Germinal center (tissue), 1 donor: ENCODE measurements around the gene EPYC.

Experiments
- DNase-seq: peaks from one replicate; pipeline ENCODE4 v3.0.0; 2012; ENCODE audit warnings: mixed read lengths, low spot score

Gene EPYC

DNA sequence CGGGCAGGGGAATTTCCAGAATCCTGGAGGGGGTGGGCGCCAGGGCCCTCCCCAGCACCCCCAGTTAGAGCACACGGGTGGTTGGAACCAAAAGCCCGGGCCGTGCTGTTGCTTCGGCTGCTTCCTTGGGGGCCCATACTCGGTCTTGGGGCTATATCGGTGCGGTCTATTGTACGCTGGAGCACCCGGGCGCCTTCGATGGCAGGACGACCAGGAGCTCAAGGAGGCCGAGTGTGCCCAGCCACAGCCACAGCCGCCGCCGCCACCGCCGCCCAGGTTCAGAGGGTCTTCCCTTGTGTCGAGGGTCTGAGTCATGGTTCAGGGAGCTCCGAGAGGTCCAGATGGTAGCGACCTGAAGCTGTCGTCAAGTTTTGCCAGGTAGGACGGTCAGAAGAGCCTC, 50.3 kb downstream of the EPYC start:
- no peak for DNase-seq

DNA sequence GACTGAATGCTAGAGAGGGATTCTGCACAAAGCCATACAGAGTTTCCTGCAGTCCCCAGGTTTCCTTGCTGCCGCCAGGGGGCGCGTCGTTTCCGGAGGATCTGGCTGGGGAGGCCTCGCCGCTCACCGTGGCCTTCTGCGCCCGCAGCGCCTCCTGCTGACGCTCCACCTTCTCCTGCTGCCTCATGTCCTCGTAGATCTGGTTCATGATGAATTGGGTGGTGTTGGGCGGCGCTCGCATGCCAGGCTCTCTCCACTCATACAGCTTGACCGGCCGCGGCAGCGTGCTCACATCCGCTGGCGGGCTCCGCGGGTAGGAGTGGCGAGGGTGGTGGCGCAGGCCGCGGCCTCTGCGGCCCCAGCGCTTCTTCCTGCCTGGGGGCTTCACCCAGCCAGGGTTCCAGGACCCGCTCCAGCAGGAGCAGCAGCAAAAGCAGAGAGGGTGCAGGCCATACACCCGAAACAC, 50.8 kb downstream of the EPYC start:
- DNase-seq: peak; percentile 27

DNA sequence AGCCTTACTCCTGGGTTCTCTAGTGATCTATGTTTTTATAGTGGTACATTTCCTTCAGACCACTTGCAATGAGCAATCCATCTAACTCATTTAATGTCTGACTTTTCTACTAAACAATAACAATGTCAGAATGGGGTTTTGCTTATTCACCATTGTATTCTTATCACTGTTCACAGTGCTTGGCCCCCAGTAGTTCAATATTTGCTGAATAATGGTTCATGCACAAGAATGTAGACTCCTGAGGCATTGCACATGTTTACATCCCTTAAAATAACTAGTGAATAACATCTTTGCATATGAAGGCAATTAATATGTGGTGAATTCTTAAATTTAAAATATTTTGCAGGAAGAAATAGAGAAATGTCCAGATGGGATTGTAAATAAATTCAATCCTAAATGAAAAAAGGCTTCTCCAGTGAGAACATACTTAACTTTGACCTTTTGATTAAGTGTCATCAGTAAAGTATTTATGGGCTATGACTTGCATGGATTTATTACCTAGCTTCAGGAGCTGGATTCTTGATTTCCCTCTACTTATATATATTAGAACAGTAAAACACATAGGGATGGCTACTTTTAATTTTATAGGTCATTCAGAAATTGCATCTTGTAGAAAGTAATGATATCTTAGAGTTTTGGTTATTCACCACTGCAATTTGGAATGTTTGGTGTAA, 53.2 kb downstream of the EPYC start:
- no peak for DNase-seq

DNA sequence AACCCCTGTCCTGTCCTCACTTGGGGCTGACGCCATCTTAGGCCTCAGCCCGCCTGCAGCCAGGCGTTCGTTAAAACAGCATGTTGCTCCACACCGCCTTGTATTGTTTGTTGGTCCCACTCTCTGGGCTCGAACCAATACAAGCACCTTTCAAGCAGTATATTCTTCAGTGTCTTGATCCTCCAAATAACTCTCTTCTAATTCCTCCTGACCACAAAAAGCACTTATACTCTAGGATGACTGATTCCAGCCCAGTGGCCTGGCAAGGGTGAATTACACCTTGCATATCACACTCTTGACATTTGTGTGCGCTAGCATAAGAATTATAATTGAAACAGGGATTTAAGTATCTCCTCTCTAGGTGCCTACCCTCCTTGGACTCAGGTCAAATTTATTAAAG, 56.9 kb downstream of the EPYC start:
- DNase-seq: no peak

DNA sequence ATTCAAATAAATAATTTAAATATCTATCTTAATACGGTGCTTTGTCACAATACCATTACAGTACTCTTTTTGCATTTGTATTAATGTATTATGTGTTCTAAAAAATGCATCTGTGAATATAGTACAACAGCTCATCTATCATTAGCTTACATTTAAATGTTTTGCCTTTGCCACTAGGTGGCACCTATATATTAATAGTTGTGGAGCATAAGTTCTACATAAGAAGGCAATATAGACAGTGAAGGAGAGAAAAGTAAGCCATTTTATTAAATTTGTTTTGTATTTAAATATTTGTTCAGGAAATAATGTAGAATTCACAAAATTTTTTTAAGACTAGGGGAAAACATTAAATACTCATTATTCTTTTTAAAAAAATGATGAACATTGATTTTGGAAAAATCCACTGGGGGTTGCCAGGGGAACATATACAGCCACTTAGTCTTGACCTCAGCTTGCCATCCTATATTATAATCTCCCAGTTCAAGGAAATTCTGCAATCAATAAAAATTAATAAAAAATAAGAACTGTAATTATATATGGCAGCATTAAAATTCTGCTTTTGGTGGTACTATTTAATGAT, 59.6 kb downstream of the EPYC start:
- peak; percentile 15 for DNase-seq

DNA sequence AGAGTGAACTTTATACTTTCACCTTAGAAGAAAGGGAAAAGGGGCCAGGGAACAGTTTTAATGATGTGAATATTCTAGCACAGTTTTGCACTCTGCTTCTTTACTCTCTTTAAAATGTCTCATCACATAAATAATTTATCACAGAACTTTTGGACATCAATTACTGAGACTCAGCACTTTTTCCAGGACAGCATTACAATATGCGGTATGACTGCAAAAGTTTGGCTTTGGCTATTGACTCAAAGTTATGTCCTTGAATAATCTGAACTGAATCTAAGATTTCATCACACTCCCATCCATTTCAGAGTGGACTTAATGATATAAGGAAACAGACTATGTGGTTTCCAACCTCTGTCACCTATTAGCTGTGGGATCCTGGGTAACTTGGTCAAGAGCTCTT, 61.5 kb downstream of the EPYC start:
- DNase-seq: no peak

DNA sequence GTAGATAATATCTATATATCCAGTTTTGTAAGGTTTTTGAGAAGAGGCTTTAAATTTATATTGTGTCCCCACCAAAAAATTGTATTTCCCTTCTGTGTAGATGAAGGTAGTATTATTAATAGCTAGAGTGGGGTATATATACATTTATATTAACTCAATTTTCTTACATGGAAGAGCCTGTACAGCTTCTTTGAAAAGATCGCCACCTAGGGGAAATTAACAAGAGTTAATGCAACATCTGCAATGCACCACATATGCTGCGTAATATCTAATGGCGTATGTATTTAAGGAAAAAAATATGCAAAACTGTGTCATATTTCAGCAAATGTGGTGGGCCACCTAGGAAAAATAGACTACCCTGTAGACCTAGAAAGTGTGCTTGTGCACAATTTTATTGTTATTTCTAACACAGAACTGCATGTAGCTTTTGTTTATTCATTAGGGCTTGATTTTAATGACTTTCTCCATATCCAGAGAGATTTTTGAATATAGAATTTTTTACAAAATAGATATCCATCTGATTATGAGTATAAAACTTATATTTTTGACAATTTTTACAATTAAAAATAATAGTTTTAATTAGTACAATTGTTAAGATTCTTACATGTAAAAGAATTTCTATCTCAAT, 63.8 kb downstream of the EPYC start:
- peak; percentile 24 for DNase-seq

DNA sequence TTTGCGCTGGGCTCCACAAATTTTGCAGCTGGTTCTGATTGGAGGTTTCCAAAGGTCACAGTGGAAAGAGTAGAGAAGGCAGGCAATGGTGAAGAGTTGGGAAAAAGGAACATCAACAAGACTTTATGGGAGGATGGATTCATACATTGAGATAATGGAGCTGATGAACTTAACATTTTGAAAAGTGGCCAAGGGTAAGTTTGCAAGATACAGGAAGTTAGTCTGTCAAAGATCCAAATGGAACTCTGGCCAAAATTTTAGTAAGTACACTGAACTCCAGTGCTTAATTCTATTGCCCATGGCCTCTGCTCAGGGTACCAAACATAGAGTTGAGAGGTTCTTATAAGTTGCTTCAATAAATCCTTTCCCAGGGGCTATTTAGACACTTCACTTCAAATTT, 65.4 kb downstream of the EPYC start:
- no peak for DNase-seq

DNA sequence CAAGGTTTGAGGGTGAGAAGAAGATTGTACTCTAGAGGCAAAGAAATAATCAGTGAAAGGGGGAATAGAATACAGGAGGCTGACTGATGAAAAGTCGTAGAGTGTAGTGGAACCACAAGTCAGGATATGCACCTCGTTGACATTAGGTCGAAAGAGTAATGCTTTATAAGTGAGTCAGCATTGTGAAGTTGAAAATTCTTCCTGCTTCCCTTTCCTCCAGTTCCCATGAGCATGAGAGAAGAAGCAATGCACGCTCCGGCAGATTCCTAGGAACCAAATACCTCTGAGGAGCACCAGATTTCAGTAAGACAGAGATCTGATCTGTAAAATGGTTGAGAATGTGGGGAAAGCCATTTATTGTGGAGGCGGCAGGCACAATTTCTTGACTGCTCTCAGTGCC, 66.3 kb downstream of the EPYC start:
- DNase-seq: no peak

DNA sequence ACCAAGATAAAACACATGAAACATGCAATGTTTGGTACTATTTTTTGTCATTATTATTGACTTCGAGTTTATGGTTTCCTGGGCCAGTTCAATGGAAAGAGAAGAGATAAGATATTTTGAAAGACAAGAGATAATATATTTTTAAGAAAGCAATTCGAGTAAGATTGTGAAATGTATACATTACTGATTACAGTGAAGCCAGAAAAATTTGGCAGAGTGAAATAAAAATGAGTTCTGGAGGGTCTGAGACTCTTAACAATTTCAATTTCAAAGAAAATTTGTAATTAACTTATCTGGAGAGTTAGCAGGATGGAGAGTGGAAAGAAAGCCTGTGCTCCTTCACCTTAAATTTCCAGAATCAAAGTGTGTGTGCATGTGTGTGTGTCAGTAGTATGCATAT, 67.1 kb downstream of the EPYC start:
- DNase-seq: no peak

DNA sequence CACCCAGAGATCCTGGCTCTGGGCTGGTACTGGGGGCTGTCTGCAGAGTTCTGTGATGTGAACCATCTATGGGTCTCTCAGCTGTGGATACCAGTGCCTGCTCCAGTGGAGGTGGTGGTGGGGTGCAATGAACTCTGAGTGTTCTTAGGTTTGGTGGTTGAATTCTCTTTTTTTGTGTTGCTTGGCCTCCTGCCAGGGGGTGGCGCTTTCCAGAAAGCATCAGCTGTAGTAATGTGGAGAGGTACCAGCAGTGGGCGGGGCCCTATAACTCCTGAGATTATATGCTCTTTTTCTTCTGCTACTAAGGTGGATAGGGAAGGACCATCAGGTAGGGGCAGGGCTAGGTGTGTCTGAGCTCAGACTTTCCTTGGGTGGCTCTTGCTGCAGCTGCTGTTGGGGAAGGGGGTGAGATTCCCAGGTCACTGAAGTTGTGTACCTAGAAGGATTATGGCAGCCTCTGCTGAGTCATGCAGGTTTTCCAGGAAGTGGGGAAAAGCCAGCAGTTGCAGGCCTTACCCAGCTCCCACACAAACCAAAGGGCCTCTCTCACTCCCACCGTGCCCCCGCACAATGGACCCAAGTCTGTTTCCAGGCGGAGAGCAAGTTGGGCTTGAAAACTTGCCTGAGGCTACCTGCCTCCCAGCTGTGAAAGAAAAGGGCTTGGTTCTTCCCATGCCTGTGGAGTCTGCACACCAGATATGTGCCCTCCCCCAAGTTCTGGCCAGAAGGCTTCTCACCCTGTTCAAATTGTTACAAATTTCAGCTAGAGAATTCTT, 68.4 kb downstream of the EPYC start:
- no peak for DNase-seq

DNA sequence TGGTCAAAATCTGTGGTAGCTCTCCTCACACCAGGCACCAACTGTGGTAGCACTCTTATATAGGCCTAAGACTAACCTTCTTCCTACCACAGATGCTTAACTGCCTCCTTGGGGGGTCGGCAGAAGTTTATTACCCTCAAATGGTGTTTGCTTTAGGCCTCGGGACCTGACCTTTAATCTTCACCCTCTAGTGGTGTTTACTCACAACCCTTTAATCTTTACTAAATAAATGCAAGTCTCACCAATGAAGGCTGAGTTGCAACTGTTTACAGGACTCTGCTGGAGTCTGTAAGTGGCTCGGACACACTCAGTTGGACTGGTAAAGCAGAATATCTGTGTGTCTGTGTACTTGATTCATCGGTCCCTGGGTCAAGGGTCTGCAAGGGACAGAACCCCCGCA, 79.2 kb downstream of the EPYC start:
- DNase-seq: no peak

DNA sequence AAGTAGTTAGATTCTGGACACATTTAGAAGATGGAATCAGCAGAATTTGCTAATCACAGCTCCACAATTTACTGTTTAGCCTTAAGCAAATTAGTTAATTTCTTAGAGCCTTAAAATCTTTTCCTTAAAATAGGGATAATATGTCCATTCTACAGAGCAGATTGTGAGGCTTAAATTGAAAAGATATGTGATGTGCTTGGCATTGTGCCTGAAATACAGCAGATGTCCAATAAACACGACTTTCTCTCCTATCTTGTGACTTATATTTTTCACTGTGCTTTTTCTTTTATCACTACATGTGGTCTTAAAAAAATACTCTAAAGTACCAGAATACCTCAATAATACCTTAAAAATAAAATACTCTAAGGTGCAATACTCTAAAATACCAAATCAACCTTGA, 80.4 kb downstream of the EPYC start:
- DNase-seq: no peak

DNA sequence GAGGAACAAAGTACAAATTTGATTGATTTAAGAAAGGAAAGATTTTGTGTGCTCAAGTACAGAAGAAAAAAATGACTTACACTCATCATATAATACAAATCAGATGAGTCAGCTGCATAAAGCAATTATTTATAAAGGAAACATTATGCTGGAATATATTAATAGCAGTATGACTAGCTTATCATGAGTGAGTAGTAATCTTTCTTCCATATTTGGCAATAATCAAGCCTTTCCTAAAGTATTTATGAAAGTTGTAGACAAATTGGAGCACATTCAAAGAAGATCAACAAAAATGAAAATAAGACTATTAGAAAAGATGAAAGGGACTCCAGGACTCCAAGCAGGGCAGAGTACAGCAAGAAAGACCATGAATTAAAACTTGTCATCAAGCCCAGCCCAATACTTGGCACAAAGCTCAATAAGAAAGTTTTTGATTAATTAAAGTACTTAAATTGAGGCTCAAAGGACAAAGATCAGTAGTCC, 82.6 kb downstream of the EPYC start:
- no peak for DNase-seq

DNA sequence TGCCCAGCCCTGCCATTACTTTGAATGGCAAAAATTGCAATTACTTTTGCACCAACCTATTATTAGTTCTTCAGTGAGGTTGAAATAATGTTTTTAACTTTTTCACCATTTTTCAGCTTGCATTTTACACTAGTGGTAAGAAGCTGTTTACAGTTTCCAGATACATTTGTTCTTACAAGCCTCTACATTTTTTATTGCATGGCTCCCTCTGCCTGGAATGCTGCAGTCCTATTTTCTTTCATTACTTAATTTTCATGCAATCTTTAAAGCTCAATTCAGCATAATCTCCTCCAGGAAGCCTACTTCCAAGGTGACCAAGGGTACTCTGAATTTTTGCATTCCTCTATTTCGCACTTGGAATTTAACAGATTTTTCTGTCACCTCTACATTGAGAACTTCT, 83.2 kb downstream of the EPYC start:
- no peak for DNase-seq

DNA sequence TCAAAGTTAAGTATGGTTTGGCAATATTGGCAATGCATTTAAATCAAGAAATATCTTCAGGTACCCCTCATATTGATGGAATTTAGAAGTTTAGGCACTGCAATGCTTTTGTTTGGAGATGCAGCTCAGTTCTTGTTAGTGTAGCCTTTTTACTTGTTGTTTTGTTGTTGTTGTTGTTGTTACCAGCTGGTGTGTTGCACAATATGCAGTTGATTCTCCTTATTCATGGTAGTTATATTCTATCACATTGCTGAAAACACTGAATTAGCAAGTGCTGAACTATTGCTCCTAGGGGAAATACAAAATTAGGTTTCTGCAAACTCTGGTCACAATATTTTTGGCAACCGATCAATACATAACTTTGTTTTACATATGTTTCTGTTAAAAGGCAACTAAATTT, 84.5 kb downstream of the EPYC start:
- no peak for DNase-seq

DNA sequence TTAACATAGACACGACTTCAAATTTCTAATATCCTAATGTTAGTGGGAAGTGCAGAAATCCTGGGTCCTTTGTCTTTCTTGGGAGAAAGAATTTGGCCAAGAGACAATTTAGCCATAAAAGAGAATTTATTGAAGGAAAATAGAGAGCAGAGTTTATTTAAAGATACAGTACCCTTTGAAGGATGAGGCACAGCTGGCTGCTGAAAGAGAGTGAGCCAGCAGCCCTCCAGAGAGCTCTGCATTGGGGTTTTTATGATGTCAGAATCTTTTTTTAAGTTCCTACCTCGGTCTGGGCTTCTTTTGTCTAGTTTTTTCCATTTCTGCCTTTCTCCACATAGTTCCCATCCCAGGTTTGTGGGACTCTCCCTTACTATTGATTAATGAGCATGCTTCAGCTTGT, 87.3 kb downstream of the EPYC start:
- no peak for DNase-seq

DNA sequence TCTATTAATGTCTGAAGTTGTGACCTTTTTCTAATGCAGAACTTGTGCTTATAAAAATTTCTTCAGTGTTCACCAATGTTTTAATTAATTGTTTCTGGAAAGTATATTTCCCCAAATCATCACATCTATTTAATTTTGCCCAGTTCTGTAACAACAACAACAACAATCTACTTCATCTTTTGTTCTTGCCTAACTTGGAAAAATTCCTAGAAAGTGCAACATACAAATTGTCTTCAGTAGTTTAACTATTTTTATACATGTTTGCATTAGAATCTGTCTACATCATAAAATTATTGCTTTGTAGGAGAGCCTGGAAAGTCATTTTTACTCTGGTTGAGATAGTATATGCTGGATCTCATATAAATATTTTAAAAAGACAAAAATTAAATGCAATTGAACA, 88.3 kb downstream of the EPYC start:
- no peak for DNase-seq

DNA sequence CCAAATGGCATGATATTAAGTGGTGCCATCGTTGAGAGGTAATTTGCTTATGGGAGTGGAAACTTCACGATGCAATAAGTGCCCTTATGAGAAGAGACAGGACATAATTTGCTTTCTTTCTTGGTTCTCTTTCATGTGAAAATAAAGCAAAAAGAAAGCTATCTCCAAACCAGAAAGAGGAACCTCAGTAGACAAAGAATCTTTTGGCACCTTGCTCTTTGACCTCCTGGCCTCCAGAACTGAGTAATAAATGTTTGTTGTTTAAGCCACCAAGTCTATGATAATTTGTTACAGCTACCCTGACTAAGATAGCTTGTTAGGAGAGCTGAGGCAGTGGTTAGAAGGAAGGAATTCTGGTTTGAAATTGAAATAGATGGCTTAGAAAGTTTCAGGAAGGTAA, 89.4 kb downstream of the EPYC start:
- DNase-seq: no peak
